RWPE2 (cell line): Measurements from ENCODE around the gene RNLS.

Source experiments
- ATAC-seq: fragments of 200-7000 bp; cut with Tn5 transposase; 3 replicates; pipeline ENCODE4 v1.9.1; 2021; ENCODE audit warnings: low read depth
- DNase-seq: peaks from one replicate; pipeline ENCODE4 v3.0.0-alpha.2; 2020; ENCODE audit warnings: low spot score
- H3K27ac ChIP-seq: fragments of 450-650 bp; 2 replicates; pipeline ENCODE4 v1.5.1; 2017; ENCODE audit warnings: mild to moderate bottlenecking; ENCODE audit not compliant: poor library complexity, severe bottlenecking
- H3K27me3 ChIP-seq: fragments of 250-450 bp; sonication (Bioruptor Pico); 2 replicates; pipeline ENCODE4 v1.5.1; 2021; ENCODE audit warnings: mild to moderate bottlenecking, moderate library complexity; ENCODE audit not compliant: insufficient read depth, poor library complexity, severe bottlenecking
- H3K36me3 ChIP-seq: fragments of 250-450 bp; sonication (Bioruptor Pico); 2 replicates; pipeline ENCODE4 v1.5.1; 2020; ENCODE audit warnings: low read depth, mild to moderate bottlenecking, moderate library complexity
- H3K4me1 ChIP-seq: fragments of 250-450 bp; sonication (Bioruptor Pico); 2 replicates; pipeline ENCODE4 v1.5.1; 2021; ENCODE audit warnings: mild to moderate bottlenecking, moderate library complexity; ENCODE audit not compliant: insufficient read depth, poor library complexity, severe bottlenecking
- H3K4me3 ChIP-seq: fragments of 250-450 bp; sonication (Bioruptor Pico); 2 replicates; pipeline ENCODE4 v1.5.1; 2021; ENCODE audit warnings: mild to moderate bottlenecking, moderate library complexity; ENCODE audit not compliant: severe bottlenecking
- H3K9me3 ChIP-seq: fragments of 250-450 bp; sonication (Bioruptor Pico); 2 replicates; pipeline ENCODE4 v1.5.1; 2021; ENCODE audit warnings: mild to moderate bottlenecking, moderate library complexity; ENCODE audit not compliant: severe bottlenecking
- TF ChIP-seq, protein P1 (sequence below): fragments of 450-650 bp; IDR thresholded peaks from one replicate; pipeline ENCODE4 v1.5.1; 2017; ENCODE audit warnings: mild to moderate bottlenecking, moderate library complexity; ENCODE audit not compliant: poor library complexity, severe bottlenecking

Gene RNLS

DNA sequence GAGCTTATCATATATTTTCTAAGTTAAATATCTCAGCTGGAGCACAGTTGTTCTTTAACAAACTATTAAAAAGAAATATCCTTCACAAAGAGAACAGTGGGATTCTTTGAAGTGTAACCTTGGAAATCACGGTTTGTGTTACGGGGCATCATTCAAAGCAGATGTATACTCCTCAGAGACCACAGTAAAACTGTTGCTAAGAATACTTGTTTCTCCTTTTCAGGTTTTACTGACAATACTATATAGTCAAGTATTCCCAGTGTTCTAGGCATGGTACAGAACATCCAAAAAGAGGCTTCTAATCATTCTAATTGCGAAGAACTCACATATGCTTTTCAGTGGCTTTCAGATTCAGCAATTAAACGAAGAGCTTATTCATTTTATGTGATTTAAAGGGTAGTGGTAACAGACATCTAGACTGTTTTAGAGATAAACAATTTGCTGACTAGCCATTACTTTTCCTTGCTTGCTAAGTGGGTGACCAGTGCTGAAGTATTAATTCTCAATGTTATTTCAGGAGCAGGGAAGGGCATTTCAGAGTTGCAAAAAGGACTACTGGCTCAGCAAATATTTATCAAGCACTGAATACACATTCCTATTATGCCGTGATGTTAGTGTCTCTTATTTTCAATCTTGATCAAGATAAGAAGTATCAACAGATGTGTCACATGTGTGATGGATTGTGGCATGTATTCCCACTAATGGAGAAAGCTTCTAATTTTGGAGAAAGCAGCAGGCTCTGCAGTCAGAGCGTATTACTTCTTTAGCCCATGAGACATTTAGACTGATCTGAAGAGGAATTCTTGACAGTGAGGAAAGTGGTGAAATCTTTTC, 236.8 kb downstream of the RNLS start:
- no peak for DNase-seq
- Histone ChIP-seq H3K4me3 (no peak overlapping the region), H3K36me3 (no peaks in the 10 kb centered on the region), H3K27me3 (no peaks in the 10 kb centered on the region), H3K4me1 (no peaks in the 10 kb centered on the region), H3K9me3 (no peaks in the 10 kb centered on the region), H3K27ac (no peak overlapping the region)
- TF ChIP-seq, protein P1, sequence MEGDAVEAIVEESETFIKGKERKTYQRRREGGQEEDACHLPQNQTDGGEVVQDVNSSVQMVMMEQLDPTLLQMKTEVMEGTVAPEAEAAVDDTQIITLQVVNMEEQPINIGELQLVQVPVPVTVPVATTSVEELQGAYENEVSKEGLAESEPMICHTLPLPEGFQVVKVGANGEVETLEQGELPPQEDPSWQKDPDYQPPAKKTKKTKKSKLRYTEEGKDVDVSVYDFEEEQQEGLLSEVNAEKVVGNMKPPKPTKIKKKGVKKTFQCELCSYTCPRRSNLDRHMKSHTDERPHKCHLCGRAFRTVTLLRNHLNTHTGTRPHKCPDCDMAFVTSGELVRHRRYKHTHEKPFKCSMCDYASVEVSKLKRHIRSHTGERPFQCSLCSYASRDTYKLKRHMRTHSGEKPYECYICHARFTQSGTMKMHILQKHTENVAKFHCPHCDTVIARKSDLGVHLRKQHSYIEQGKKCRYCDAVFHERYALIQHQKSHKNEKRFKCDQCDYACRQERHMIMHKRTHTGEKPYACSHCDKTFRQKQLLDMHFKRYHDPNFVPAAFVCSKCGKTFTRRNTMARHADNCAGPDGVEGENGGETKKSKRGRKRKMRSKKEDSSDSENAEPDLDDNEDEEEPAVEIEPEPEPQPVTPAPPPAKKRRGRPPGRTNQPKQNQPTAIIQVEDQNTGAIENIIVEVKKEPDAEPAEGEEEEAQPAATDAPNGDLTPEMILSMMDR: no peak
- no peak for ATAC-seq

DNA sequence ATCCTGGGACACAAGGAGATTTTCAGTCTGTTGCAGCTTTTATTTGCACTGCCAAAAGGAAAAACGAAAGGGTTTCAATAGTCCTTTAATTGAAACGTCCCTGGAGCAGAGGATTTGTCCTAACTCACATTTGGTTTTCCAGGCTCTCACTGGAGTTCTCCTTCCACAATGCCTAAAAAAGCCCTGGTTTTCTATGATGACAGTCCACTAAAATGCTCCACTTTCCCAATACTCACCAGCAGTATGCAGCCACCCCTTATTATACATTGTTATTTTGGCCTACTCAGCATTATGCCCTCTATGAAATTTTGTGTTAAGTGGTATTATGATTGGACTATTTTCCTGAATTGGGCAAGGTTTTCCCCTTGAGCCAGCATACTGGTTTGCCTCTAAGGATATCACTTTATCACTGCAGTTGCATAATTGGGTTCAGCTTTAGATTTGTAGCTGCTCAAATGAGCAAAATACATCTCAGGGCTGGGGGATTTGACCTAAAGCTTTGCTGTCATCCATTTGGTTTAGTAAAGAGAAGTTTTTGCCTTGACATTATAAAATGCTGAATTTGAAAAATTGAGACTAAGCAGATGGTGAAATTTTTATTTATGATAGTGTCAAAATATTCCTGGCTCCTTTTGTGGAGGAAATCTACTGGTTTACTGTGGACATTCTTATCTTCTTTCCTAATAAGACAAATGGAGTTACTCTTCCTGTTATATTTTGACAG, 239.2 kb downstream of the RNLS start:
- Histone ChIP-seq H3K36me3 (no peaks in the 10 kb centered on the region), H3K4me1 (no peaks in the 10 kb centered on the region), H3K4me3 (no peak overlapping the region), H3K27me3 (no peaks in the 10 kb centered on the region), H3K27ac (no peak overlapping the region), H3K9me3 (no peaks in the 10 kb centered on the region)
- ATAC-seq: no peak
- TF ChIP-seq, protein P1: no peak
- no peak for DNase-seq

DNA sequence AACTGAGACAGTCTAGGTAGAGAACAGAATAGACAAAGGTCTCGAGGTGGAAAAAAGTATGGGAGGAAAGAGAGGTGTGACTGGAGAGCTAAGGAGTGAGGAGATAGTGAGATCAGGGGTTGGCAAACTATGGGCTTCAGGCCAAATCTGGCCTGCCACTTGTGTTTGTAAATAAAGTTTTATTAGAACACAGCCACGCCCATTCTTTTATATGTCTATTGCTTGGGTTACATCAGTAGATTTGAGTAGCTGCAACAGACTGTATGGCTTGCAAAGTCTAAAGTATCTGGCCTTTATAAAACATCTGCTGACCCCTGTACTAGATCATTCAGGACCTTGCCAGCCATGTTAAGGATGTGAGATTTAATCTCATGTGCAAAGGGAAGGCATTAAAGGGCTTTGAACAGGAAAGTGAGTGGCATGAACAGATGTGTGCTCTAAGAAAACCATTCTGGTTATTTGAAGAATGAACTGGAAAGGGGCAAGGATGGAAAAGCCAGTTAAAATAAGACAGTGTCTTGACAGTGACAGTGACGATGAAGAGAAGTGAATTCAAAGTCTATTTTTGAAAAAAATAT, 240.3 kb downstream of the RNLS start:
- H3K27me3 ChIP-seq: no peaks in the 10 kb centered on the region
- H3K9me3 ChIP-seq: no peaks in the 10 kb centered on the region
- H3K4me1 ChIP-seq: no peaks in the 10 kb centered on the region
- TF ChIP-seq, protein P1: no peak
- no peak overlapping the region for H3K27ac ChIP-seq
- no peaks in the 10 kb centered on the region for H3K36me3 ChIP-seq
- no peak overlapping the region for H3K4me3 ChIP-seq
- no peak for ATAC-seq
- DNase-seq: no peak

DNA sequence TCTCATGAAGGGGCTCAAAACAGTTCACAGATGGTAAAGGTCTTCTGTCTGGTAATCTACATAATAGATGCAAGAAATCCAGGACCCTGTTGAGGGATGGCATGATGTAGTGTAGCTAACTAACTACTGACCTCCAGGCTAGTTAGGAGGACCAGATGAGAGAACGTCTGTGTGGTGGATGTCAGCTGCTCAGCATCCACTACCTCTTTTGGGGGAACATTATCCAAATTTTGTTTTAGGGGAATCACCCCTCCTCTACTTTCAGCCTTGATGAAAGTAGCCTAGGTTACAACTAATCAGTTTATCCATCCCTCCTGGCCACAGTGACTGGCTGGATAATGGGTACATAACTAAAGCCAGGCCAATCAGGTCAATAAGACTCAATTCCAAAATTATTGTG, 246.0 kb downstream of the RNLS start:
- H3K27ac ChIP-seq: no peak overlapping the region
- H3K9me3 ChIP-seq: no peaks in the 10 kb centered on the region
- H3K4me1 ChIP-seq: no peaks in the 10 kb centered on the region
- no peaks in the 10 kb centered on the region for H3K27me3 ChIP-seq
- H3K4me3 ChIP-seq: no peak overlapping the region
- no peak for DNase-seq
- TF ChIP-seq, protein P1: no peak
- ATAC-seq: no peak
- H3K36me3 ChIP-seq: no peaks in the 10 kb centered on the region

DNA sequence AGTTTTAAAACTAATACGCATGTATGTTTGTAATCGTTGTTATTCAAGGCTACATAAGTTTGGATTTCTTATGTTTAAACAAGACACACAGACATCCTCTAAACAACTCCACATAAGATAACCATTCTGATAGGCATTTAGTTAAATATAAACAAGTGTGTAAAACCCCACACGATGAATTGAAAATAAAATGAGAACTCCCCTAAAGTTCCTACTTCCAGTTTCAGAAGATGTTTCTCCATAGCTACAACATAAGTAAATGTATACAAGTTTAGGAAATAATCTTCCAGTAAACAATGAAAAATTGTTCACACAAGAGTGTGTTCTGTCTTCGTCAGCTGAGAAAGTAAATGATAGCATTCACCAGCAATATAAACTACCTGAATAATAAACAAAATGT, 246.8 kb downstream of the RNLS start:
- TF ChIP-seq, protein P1: no peak
- Histone ChIP-seq H3K4me3 (no peak overlapping the region), H3K27ac (no peak overlapping the region)

More for the DNA sequence above, 246.8 kb downstream of the RNLS start:
- no peaks in the 10 kb centered on the region for H3K9me3 ChIP-seq
- ATAC-seq: no peak
- H3K4me1 ChIP-seq: no peaks in the 10 kb centered on the region
- H3K27me3 ChIP-seq: no peaks in the 10 kb centered on the region
- no peak for DNase-seq
- no peaks in the 10 kb centered on the region for H3K36me3 ChIP-seq
